WI38 (cell line): ENCODE measurements around the gene IFIT3.

Experiments
- H3K4me3 ChIP-seq: 2 replicates; pipeline ENCODE4 v1.5.1; 2011; ENCODE audit warnings: low read depth, mild to moderate bottlenecking, control low read depth, low read length
- TF ChIP-seq, protein P1 (sequence below): IDR thresholded peaks from 2 replicates; pipeline ENCODE4 v1.5.1; 2012; ENCODE audit warnings: low read depth, mild to moderate bottlenecking, control low read depth, low read length

The IFIT3 gene

DNA sequence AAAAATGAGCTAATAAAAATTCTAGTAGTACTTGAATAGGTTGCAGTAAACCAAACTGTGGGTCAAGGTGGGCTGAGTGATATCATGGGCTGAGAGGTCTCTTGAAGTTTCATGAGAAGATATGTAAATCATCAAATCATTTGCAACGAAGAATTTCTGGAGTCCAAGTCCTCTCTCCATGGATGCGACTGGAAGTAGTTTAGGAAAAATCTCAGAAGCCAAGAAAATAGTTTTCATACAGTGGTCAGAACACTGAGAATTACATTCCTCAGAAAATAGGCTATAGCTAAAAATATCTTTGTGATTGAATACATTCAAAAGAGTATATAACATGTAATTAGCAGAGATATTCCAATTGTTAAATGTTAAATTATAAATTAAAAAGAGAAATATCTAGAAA lies 61.0 kb downstream of the IFIT3 start:
- TF ChIP-seq, protein P1, sequence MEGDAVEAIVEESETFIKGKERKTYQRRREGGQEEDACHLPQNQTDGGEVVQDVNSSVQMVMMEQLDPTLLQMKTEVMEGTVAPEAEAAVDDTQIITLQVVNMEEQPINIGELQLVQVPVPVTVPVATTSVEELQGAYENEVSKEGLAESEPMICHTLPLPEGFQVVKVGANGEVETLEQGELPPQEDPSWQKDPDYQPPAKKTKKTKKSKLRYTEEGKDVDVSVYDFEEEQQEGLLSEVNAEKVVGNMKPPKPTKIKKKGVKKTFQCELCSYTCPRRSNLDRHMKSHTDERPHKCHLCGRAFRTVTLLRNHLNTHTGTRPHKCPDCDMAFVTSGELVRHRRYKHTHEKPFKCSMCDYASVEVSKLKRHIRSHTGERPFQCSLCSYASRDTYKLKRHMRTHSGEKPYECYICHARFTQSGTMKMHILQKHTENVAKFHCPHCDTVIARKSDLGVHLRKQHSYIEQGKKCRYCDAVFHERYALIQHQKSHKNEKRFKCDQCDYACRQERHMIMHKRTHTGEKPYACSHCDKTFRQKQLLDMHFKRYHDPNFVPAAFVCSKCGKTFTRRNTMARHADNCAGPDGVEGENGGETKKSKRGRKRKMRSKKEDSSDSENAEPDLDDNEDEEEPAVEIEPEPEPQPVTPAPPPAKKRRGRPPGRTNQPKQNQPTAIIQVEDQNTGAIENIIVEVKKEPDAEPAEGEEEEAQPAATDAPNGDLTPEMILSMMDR = no peak
- H3K4me3 ChIP-seq = no peak overlapping the region

DNA sequence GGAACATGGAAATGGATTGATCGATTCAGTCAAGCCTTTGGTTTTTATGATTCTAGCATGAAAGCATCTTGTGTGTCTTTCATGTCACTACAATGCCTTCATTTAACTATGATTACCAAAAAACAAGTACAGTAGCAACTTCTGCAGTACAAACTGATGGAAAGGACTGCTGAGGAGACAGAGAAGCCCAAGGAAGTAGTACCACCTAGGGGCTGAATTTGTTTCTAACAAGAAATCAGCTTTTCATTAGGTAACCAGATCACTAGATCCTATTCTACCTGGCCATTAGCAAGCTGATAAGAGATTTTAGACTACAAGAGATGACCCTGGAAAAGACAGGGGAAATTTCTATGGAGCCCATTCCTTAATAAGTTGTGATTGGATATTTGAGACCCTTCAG lies 61.5 kb downstream of the IFIT3 start:
- TF ChIP-seq, protein P1 = no peak

More for the DNA sequence above, 61.5 kb downstream of the IFIT3 start:
- no peak overlapping the region for H3K4me3 ChIP-seq
